K562 (cell line): Measurements from ENCODE around the gene TMEM218. TPM values are rescaled to one million over a fixed set of nuclear protein-coding genes. Genes with fewer than 3 reads are reported as not detected.

Source experiments
- ATAC-seq: fragments of 200-7000 bp; cut with Tn5 transposase; 3 replicates; pipeline ENCODE4 v1.9.1; 2020; ENCODE audit warnings: moderate library complexity
- BruUV-seq: library from RNA; stranded (reverse); fragments of 400-500 nt; replicated peaks from 2 replicates; lab custom pipeline; 2021; lab: Mats Ljungman, UMichigan
- CTCF ChIA-PET: fragments of 300-600 bp; formaldehyde crosslinking; extraction: SDS; loops from one replicate; lab custom pipeline; 2021; ENCODE audit warnings: low intra/inter-chr PET ratio; lab: Yijun Ruan, JAX
- POLR2A ChIA-PET: fragments of 300-600, 350-650 bp; sonication (Branson Sonifier 250); formaldehyde crosslinking; extraction: SDS; loops from one replicate; lab custom pipeline; 2021; ENCODE audit warnings: antibody characterized with exemption, inconsistent platforms; lab: Yijun Ruan, JAX
- DNase-seq, 4 experiments: peaks; one replicate each; pipeline versions ENCODE4 v3.0.0 to v3.0.0-alpha.2; 2011 to 2018; ENCODE audit warnings: low spot score in 3 of 4, mixed read lengths in 3 of 4; ENCODE audit errors: extremely low read depth in 1 of 4
- FAIRE-seq: peaks from 2 replicates; lab custom pipeline; 2011; peaks lifted over from hg19 to GRCh38; lab: Jason Lieb, UNC
- H2AFZ ChIP-seq: 2 replicates; pipeline ENCODE4 v1.6.0; 2011; ENCODE audit warnings: low read depth, low read length, control low read depth, inconsistent platforms
- H3K27ac ChIP-seq: fragments of 200-600 bp; 3 replicates; pipeline ENCODE4 v1.8.0; 2011; ENCODE audit warnings: low read depth, mild to moderate bottlenecking, control low read depth, inconsistent platforms, low read length, moderate library complexity, mixed read lengths; ENCODE audit errors: extremely low read depth
- H3K27me3 ChIP-seq, 2 experiments: fragments of 300-600 bp in 1 of 2; 2 replicates in 1 of 2; 3 replicates in 1 of 2; pipeline versions ENCODE4 v1.6.0 to v1.8.0; 2011; ENCODE audit warnings: inconsistent platforms in 2 of 2, low read length in 2 of 2, mild to moderate bottlenecking in 1 of 2, mixed read lengths in 1 of 2, moderate library complexity in 1 of 2; ENCODE audit not compliant: control insufficient read depth in 2 of 2, insufficient read depth in 2 of 2
- H3K36me3 ChIP-seq: fragments of 300-600 bp; 3 replicates; pipeline ENCODE4 v1.8.0; 2011; ENCODE audit warnings: mild to moderate bottlenecking, low read length, inconsistent platforms; ENCODE audit not compliant: control insufficient read depth, insufficient read depth
- H3K4me1 ChIP-seq, 2 experiments: fragments of 200-600 bp in 1 of 2; replicated peaks in 1 of 2; 2 replicates in 1 of 2; 3 replicates in 1 of 2; pipeline versions ENCODE4 v1.5.1 to v1.8.0; 2011; ENCODE audit warnings: inconsistent platforms in 2 of 2, low read length in 2 of 2, mild to moderate bottlenecking in 1 of 2, mixed read lengths in 1 of 2, moderate library complexity in 1 of 2; ENCODE audit not compliant: control insufficient read depth in 2 of 2, insufficient read depth in 2 of 2
- H3K4me2 ChIP-seq: 2 replicates; pipeline ENCODE4 v1.6.1; 2011; ENCODE audit warnings: low read length, control low read depth, inconsistent platforms, mixed read lengths; ENCODE audit not compliant: insufficient read depth
- H3K4me3 ChIP-seq: fragments of 200-600 bp; sonication (generic), shearing (Covaris generic); 2 replicates; pipeline ENCODE4 v1.5.1; 2016; ENCODE audit warnings: control low read depth, inconsistent platforms
- H3K79me2 ChIP-seq: fragments of 200-600 bp; 3 replicates; pipeline ENCODE4 v1.8.0; 2011; ENCODE audit warnings: low read length, inconsistent platforms; ENCODE audit not compliant: control insufficient read depth, insufficient read depth
- H3K9ac ChIP-seq, 2 experiments: 2 replicates each; pipeline versions ENCODE4 v1.6.0 to v1.6.1; 2011; ENCODE audit warnings: low read depth in 2 of 2, low read length in 2 of 2, control low read depth in 1 of 2, inconsistent platforms in 1 of 2, mild to moderate bottlenecking in 1 of 2, mixed read lengths in 1 of 2; ENCODE audit not compliant: insufficient read depth in 1 of 2
- H3K9me1 ChIP-seq: one replicate; pipeline ENCODE4 v1.6.0; 2011; ENCODE audit warnings: inconsistent platforms, mild to moderate bottlenecking, low read length, moderate library complexity; ENCODE audit not compliant: control insufficient read depth, insufficient read depth
- H3K9me3 ChIP-seq: replicated peaks from 2 replicates; pipeline ENCODE4 v1.5.1; 2011; ENCODE audit warnings: low read depth, low read length, inconsistent platforms; ENCODE audit not compliant: control insufficient read depth, insufficient read depth
- H4K20me1 ChIP-seq: replicated peaks from 2 replicates; pipeline ENCODE4 v1.6.1; 2011; ENCODE audit warnings: low read length, inconsistent platforms, mixed read lengths; ENCODE audit not compliant: control insufficient read depth, insufficient read depth
- C11orf30 ChIP-seq: fragments of 450-650 bp; IDR thresholded peaks from 2 replicates; pipeline ENCODE4 v1.6.1; 2016; ENCODE audit warnings: low read depth, mild to moderate bottlenecking
- CREB1 ChIP-seq, 2 experiments: sonication (generic) in 1 of 2; formaldehyde crosslinking in 1 of 2; IDR thresholded peaks; 2 replicates each; pipeline versions ENCODE4 v1.6.1 to v1.8.0; 2012 to 2022; ENCODE audit warnings: inconsistent platforms in 1 of 2, mild to moderate bottlenecking in 1 of 2, missing genetic modification reagents in 1 of 2, moderate library complexity in 1 of 2
- CXXC5 ChIP-seq: fragments of 250-450 bp; sonication (Bioruptor Pico); IDR thresholded peaks from 2 replicates; pipeline ENCODE4 v1.8.0; 2022; ENCODE audit warnings: inconsistent platforms, mild to moderate bottlenecking, moderate library complexity
- ETV1 ChIP-seq: fragments of 450-650 bp; conservative IDR thresholded peaks from 2 replicates; pipeline ENCODE4 v1.6.1; 2016; ENCODE audit warnings: missing genetic modification characterization, control low read depth, low read depth, missing compliant biosample characterization
- MAFG ChIP-seq: fragments of 450-650 bp; conservative IDR thresholded peaks from 2 replicates; pipeline ENCODE4 v1.6.1; 2016; ENCODE audit warnings: missing genetic modification characterization, missing compliant biosample characterization
- PHF8 ChIP-seq: fragments of 200-600 bp; sonication (generic); IDR thresholded peaks from 2 replicates; pipeline ENCODE4 v1.6.1; 2012; ENCODE audit warnings: mixed run types, mild to moderate bottlenecking, inconsistent platforms, low read length, moderate library complexity, borderline replicate concordance
- ZKSCAN3 ChIP-seq: fragments of 250-450 bp; sonication (Bioruptor Pico); IDR thresholded peaks from 2 replicates; pipeline ENCODE4 v1.4.0; 2020
- ZNF316 ChIP-seq: fragments of 450-650 bp; IDR thresholded peaks from 2 replicates; pipeline ENCODE4 v1.6.1; 2016
- WGBS: fragments of 100-300 bp; shearing (Covaris generic); methylation state at CpG from one replicate; pipeline ENCODE4 v1.1.6; 2016; ENCODE audit warnings: low coverage, mixed read lengths; ENCODE audit not compliant: insufficient coverage; ENCODE audit errors: missing lambda C conversion rate; 5-methylcytosine and 5-hydroxymethylcytosine counted together
- in situ Hi-C: fragments of 300-500 bp; cut with MboI; formaldehyde crosslinking; loops from 4 replicates; pipeline ENCODE4 v1.15.0; 2018; ENCODE audit warnings: inconsistent platforms, mixed read lengths
- intact Hi-C: fragments of 100-400 bp; cut with micrococcal nuclease; formaldehyde crosslinking; loops from 2 replicates; pipeline ENCODE4 v1.14.2; 2022
- polyA plus RNA-seq, 8 experiments: library from polyadenylated mRNA; depleted of rRNA in 4 of 8; stranded (reverse) in 5 of 8; unstranded in 3 of 8; fragments of >200 nt; fragmentation: Nextera tagmentation in 2 of 8; fragmentation: Illumina TruSeq in 1 of 8; extraction: Ambion mirVana in 2 of 8; extraction: Trizol in 1 of 8; gene quantifications; 2 replicates each; pipeline versions ENCODE4 v1.2.1 to v1.2.3, GENCODE V29; 2011 to 2014; ENCODE audit warnings: inconsistent platforms in 1 of 8, missing spikeins in 1 of 8
- total RNA-seq, 7 experiments: library from RNA; depleted of rRNA in 6 of 7; stranded (reverse); fragments of >200 nt in 6 of 7; fragmentation: Illumina TruSeq in 2 of 7; extraction: Trizol in 2 of 7; gene quantifications; 2 replicates each; pipeline versions ENCODE4 v1.2.1 to v1.2.3, GENCODE V29; 2011 to 2021; ENCODE audit warnings: low replicate concordance in 1 of 7

The TMEM218 gene
- total and polyA plus RNA-seq, 9 of the 15 experiments (the other 6 are each of a cell fraction or from before 2014, with no cell fraction given) = 13.4 to 32.2 (median 25.4) TPM

DNA sequence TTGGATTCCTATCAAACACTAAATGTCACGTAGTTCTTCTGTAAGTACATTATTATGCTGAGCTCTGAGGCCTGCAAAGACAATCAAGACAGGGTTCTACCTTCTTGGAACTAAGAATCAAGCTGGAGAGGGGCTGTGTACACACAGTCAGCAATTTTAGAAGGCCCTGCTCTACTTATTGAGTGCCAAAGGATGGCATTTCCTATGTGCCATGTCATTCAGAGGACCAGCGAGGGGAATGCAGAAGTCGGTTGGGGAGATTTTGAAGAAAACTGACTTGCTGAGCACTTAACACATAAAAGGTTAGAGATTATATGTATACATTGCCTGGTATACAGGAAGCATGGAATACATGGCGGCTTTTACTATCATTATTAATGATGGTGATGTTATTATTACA is 43.1 kb downstream of the TMEM218 start:
- Histone ChIP-seq H3K4me1 (peaks cover 35 to 39% of the 10 kb centered on the region in 2 experiments), H3K79me2 (no peaks in the 10 kb centered on the region), H3K9me1 (no peaks in the 10 kb centered on the region), H3K36me3 (no peaks in the 10 kb centered on the region), H3K4me3 (no peak overlapping the region), H4K20me1 (no peaks in the 10 kb centered on the region), H3K9ac (no peak overlapping the region), H3K27ac (no peak overlapping the region), H2AFZ (no peak overlapping the region), H3K27me3 (no peaks in the 10 kb centered on the region), H3K4me2 (no peak overlapping the region), H3K9me3 (no peaks in the 10 kb centered on the region)
- no peak for ATAC-seq
- TF ChIP-seq MAFG = 0 out of 2 replicates have a peak, but pooled peaks have one; percentile 14
- TF ChIP-seq ZKSCAN3 (CRISPR knock-in tag) = no peak
- TF ChIP-seq PHF8 = no peak
- peak; percentile 53 for TF ChIP-seq ZNF316
- TF ChIP-seq CXXC5 (CRISPR knock-in tag) = no peak
- 0 out of 2 replicates have a peak, but pooled peaks have one; percentile 17 for TF ChIP-seq C11orf30
- no peak for TF ChIP-seq ETV1 (tag)
- WGBS = 82% methylated on average over 4 of the region's 4 CpGs
- no peak for FAIRE-seq
- DNase-seq = no peak
- POLR2A ChIA-PET = no interaction called here
- no TSS peak for BruUV-seq
- CTCF ChIA-PET = no interaction called here
- intact Hi-C loops = no loop called here
- in situ Hi-C loops = no loop called here

DNA sequence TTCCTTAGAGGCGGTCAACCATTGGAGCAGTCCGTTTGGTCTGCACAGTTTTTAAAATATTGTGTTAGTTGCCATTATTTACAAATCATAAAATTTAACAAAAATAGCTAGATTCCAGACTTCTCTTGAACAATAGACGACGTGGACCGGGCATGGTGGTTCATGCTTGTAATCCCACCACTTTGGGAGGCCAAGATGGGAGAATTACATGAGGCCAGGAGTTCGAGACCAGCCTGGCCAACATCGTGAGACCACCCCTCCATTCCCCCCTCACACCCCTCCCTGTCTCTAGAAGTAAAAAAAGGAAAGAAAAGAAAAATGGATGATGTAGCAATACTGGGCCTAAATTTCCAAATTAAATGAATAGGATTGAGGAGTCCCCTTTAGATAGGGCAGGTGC is 47.4 kb downstream of the TMEM218 start:
- ATAC-seq = no peak
- no TSS peak for BruUV-seq
- no peak overlapping the region for H3K9ac ChIP-seq
- H3K27ac ChIP-seq = no peak overlapping the region
- H3K4me1 ChIP-seq = peaks cover 6 to 8% of the 10 kb centered on the region in 2 experiments; a peak in 4 of 5 replicates
- no peaks in the 10 kb centered on the region for H3K27me3 ChIP-seq
- FAIRE-seq = no peak
- no peaks in the 10 kb centered on the region for H3K79me2 ChIP-seq
- ChIA-PET CTCF (no interaction called here), POLR2A (no interaction called here)
- H3K9me3 ChIP-seq = no peaks in the 10 kb centered on the region
- DNase-seq = no peak
- no peak overlapping the region for H2AFZ ChIP-seq
- no peaks in the 10 kb centered on the region for H3K9me1 ChIP-seq
- in situ Hi-C loops (no loop called here), intact Hi-C loops (no loop called here)
- 73% methylated on average over 7 of the region's 7 CpGs for WGBS
- no peak for TF ChIP-seq CREB1 (IDR thresholded peaks at IDR 0.05)
- no peak for TF ChIP-seq CREB1 (CRISPR knock-in tag; IDR thresholded peaks at IDR 0.05)
- TF ChIP-seq ZNF316 = 0 out of 2 replicates have a peak, but pooled peaks have one; percentile 19
- no peaks in the 10 kb centered on the region for H3K36me3 ChIP-seq
- no peak overlapping the region for H3K4me2 ChIP-seq
- H4K20me1 ChIP-seq = no peaks in the 10 kb centered on the region
- no peak overlapping the region for H3K4me3 ChIP-seq
